CD14-positive monocyte (primary cell): ENCODE measurements around the gene SLC30A5. TPM values are rescaled to one million over a fixed set of nuclear protein-coding genes. Genes with fewer than 3 reads are reported as not detected.

Experiments used
- DNase-seq, 3 donors: peaks; one replicate each; pipeline ENCODE4 v3.0.0-alpha.2; 2011 to 2022
- H2AFZ ChIP-seq: 2 replicates; pipeline ENCODE4 v1.6.0; 2012; ENCODE audit warnings: mild to moderate bottlenecking, low read depth, low read length, inconsistent platforms; ENCODE audit not compliant: insufficient read depth, poor library complexity, severe bottlenecking
- H3K27ac ChIP-seq, 2 donors: 1 replicate in 1 of 2; 2 replicates in 1 of 2; pipeline ENCODE4 v1.5.1; 2012 to 2013; ENCODE audit warnings: low read length in 2 of 2, control low read depth in 1 of 2, inconsistent platforms in 1 of 2, low read depth in 1 of 2, mild to moderate bottlenecking in 1 of 2
- H3K27me3 ChIP-seq, 2 donors: one replicate each; pipeline versions ENCODE4 v1.6.0 to v1.6.1; 2011 to 2013; ENCODE audit warnings: low read length in 2 of 2; ENCODE audit not compliant: control insufficient read depth in 2 of 2, insufficient read depth in 2 of 2
- H3K36me3 ChIP-seq, 2 donors: replicated peaks in 1 of 2; 1 replicate in 1 of 2; 2 replicates in 1 of 2; pipeline versions ENCODE4 v1.5.1 to v1.6.1; 2012 to 2013; ENCODE audit warnings: low read length in 2 of 2, control low read depth in 1 of 2, inconsistent platforms in 1 of 2, mild to moderate bottlenecking in 1 of 2; ENCODE audit not compliant: insufficient read depth in 2 of 2, control insufficient read depth in 1 of 2
- H3K4me1 ChIP-seq, 2 donors: 1 replicate in 1 of 2; 2 replicates in 1 of 2; pipeline versions ENCODE4 v1.5.1 to v1.6.1; 2012 to 2013; ENCODE audit warnings: low read length in 2 of 2, control low read depth in 1 of 2, inconsistent platforms in 1 of 2, mild to moderate bottlenecking in 1 of 2, moderate library complexity in 1 of 2; ENCODE audit not compliant: insufficient read depth in 2 of 2, control insufficient read depth in 1 of 2
- H3K4me2 ChIP-seq: replicated peaks from 2 replicates; pipeline ENCODE3; 2012; ENCODE audit warnings: low read length, moderate library complexity, mild to moderate bottlenecking; ENCODE audit not compliant: poor library complexity, severe bottlenecking; ENCODE audit errors: extremely low read depth
- H3K4me3 ChIP-seq, 3 experiments: fragments of 200-600 bp in 1 of 3; sonication (generic) in 1 of 3; replicated peaks in 1 of 3; 1 replicate in 2 of 3; 2 replicates in 1 of 3; pipeline ENCODE4 v1.5.1; 2011 to 2013; ENCODE audit warnings: low read length in 3 of 3, mild to moderate bottlenecking in 3 of 3, control low read depth in 2 of 3, low read depth in 2 of 3, inconsistent platforms in 1 of 3, moderate library complexity in 1 of 3
- H3K79me2 ChIP-seq: 2 replicates; pipeline ENCODE4 v1.6.0; 2012; ENCODE audit warnings: mild to moderate bottlenecking, control low read depth, inconsistent platforms, low read length, moderate library complexity; ENCODE audit not compliant: insufficient read depth
- H3K9ac ChIP-seq: 2 replicates; pipeline ENCODE4 v1.6.0; 2017; ENCODE audit warnings: low read length, mild to moderate bottlenecking; ENCODE audit not compliant: insufficient read depth, poor library complexity, severe bottlenecking
- H3K9me3 ChIP-seq, 2 donors: replicated peaks in 1 of 2; 1 replicate in 1 of 2; 2 replicates in 1 of 2; pipeline versions ENCODE4 v1.5.1 to v1.6.1; 2012 to 2013; ENCODE audit warnings: low read length in 2 of 2, control low read depth in 1 of 2; ENCODE audit not compliant: control insufficient read depth in 1 of 2, insufficient read depth in 1 of 2
- H4K20me1 ChIP-seq: 2 replicates; pipeline ENCODE4 v1.6.0; 2012; ENCODE audit warnings: mild to moderate bottlenecking, low read length, control low read depth, moderate library complexity; ENCODE audit not compliant: insufficient read depth
- H3K27ac Mint-ChIP-seq, 7 donors: one replicate each; pipeline ENCODE4 v1.8.0; 2020; ENCODE audit warnings: mild to moderate bottlenecking in 7 of 7, mixed read lengths in 7 of 7, moderate library complexity in 6 of 7, inconsistent platforms in 2 of 7
- H3K27me3 Mint-ChIP-seq, 3 donors: one replicate each; pipeline ENCODE4 v1.8.0; 2021 to 2022; ENCODE audit warnings: low read depth in 3 of 3, mild to moderate bottlenecking in 3 of 3, mixed read lengths in 3 of 3, moderate library complexity in 3 of 3, inconsistent platforms in 1 of 3
- H3K36me3 Mint-ChIP-seq, 2 donors: one replicate each; pipeline ENCODE4 v1.8.0; 2020; ENCODE audit warnings: mixed read lengths in 2 of 2, inconsistent platforms in 1 of 2, mild to moderate bottlenecking in 1 of 2
- H3K4me1 Mint-ChIP-seq: one replicate; pipeline ENCODE4 v1.8.0; 2020; ENCODE audit warnings: mild to moderate bottlenecking, mixed read lengths
- H3K4me3 Mint-ChIP-seq, 2 donors: one replicate each; pipeline ENCODE4 v1.8.0; 2020; ENCODE audit warnings: mild to moderate bottlenecking in 2 of 2, mixed read lengths in 2 of 2, moderate library complexity in 1 of 2
- H3K9me3 Mint-ChIP-seq, 7 donors: one replicate each; pipeline ENCODE4 v1.8.0; 2020 to 2022; ENCODE audit warnings: mixed read lengths in 7 of 7, mild to moderate bottlenecking in 6 of 7, moderate library complexity in 6 of 7, inconsistent platforms in 2 of 7
- WGBS: methylation state at CpG from one replicate; pipeline ENCODE4 v1.1.5; 2013; ENCODE audit warnings: missing lambda C conversion rate; ENCODE audit not compliant: insufficient coverage; 5-methylcytosine and 5-hydroxymethylcytosine counted together
- intact Hi-C, 2 donors: fragments of 100-400 bp; cut with micrococcal nuclease; formaldehyde crosslinking; loops; one replicate each; pipeline versions ENCODE4 v1.15.0 to v1.15.1; 2023
- polyA plus RNA-seq, 3 donors: library from polyadenylated mRNA; depleted of rRNA in 1 of 3; unstranded in 2 of 3; stranded (reverse) in 1 of 3; fragments of 300-500 nt in 2 of 3; fragments of >200 nt in 1 of 3; fragmentation: Illumina TruSeq in 2 of 3; gene quantifications; 1 replicate in 2 of 3; 2 replicates in 1 of 3; pipeline ENCODE4 v1.2.3, GENCODE V29; 2012 to 2021
- TF ChIP-seq, protein P1 (sequence below): fragments of 200-600 bp; IDR thresholded peaks from one replicate; pipeline ENCODE4 v1.8.0; 2022; ENCODE audit warnings: antibody characterized with exemption, mild to moderate bottlenecking

Gene SLC30A5
- polyA plus RNA-seq, 3 donors = 12.6 to 28.2 (median 27.0) TPM

DNA sequence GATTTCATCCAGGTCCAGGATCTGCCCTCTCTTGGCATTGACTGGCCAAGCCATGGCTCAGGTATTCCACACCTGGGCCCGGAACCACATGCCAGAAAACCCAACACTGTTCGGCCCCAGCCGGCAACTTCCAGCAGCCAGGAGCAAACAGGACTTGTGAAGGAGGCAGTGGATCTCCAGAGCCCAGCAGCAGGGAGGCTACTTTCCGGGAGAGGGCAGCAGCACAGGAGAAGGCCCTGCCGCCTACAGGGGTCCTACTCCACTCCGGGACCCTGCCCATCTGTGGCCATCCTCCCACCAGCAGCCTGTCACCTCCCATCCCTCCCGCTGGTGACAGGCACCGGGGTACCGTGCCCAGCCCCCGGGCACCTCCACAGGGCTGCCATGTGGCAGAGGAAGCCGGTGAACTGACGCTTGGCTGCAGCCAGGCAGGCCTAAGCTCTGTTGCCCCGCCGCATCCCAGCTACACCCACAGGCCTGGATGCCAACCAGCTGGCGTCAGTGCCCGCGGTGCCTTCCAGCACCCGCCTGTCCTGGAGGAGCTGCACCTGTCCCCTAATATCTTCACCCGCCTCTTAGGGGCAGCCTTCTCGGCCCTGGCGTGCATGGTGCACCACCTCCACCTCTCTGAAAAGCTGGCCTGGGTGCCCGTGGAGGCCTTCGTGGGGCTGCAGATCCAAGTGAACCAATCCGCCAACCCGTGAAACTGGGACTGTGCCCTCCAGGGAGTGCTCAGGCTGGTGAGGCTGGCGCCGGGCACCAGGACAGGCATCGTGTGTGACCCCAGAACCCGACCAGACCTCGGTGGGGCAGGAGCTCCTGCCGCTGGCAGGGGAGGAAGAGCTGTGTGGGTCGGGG, 18.9 kb upstream of the SLC30A5 start:
- intact Hi-C loops = no loop called here

DNA sequence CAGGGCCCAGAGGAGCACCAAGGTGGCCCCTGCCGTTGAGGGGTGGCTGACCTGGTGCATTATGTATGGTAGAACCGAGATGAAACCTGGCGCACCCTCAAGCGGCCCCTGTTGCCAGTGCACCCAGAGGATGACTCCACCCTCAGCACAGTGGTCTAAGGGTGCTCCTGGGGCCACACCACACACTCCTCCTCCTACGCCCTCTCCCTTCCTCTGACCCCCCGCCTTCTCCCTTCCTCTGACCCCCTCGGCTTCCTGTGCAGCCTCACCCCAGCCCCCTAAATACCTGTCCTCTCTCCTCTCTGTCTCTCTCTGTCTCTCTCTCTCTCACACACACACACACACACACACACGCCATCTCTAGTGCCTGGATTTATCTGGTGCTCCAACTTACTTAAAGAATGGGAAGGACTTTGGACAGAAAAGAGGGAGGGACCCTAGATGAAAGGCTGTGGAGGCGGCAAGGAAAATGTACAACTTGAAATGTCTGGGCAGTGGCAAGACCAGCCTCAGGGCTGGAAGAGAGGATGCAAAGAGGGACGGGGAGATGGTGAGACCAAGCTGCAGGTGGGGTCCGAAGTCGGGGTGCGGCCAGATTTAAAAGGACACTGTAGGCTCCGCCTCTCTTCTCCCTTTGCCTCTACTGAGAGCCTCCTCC, 18.2 kb upstream of the SLC30A5 start:
- no peak overlapping the region for H3K27ac Mint-ChIP-seq
- no peaks in the 10 kb centered on the region for H3K27me3 ChIP-seq
- no peak overlapping the region for H3K4me3 ChIP-seq
- H3K9me3 ChIP-seq = no peaks in the 10 kb centered on the region
- H3K4me2 ChIP-seq = no peak overlapping the region
- no peak overlapping the region for H3K27ac ChIP-seq
- WGBS = 84% methylated on average over 7 of the region's 14 CpGs
- no peaks in the 10 kb centered on the region for H3K36me3 Mint-ChIP-seq
- no peak for DNase-seq
- TF ChIP-seq, protein P1, sequence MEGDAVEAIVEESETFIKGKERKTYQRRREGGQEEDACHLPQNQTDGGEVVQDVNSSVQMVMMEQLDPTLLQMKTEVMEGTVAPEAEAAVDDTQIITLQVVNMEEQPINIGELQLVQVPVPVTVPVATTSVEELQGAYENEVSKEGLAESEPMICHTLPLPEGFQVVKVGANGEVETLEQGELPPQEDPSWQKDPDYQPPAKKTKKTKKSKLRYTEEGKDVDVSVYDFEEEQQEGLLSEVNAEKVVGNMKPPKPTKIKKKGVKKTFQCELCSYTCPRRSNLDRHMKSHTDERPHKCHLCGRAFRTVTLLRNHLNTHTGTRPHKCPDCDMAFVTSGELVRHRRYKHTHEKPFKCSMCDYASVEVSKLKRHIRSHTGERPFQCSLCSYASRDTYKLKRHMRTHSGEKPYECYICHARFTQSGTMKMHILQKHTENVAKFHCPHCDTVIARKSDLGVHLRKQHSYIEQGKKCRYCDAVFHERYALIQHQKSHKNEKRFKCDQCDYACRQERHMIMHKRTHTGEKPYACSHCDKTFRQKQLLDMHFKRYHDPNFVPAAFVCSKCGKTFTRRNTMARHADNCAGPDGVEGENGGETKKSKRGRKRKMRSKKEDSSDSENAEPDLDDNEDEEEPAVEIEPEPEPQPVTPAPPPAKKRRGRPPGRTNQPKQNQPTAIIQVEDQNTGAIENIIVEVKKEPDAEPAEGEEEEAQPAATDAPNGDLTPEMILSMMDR = no peak
- peak overlapping the region; percentile 6 for H2AFZ ChIP-seq
- peaks cover 2% of the 10 kb centered on the region for H3K4me1 Mint-ChIP-seq
- no peaks in the 10 kb centered on the region for H4K20me1 ChIP-seq
- intact Hi-C loops = no loop called here
- peaks cover 0 to 1% (median 1%) of the 10 kb centered on the region in 3 donors for H3K27me3 Mint-ChIP-seq
- H3K9me3 Mint-ChIP-seq = peaks cover 0 to 1% (median 0%) of the 10 kb centered on the region in 7 donors
- H3K79me2 ChIP-seq = no peaks in the 10 kb centered on the region
- no peak overlapping the region for H3K4me3 Mint-ChIP-seq
- no peak overlapping the region for H3K9ac ChIP-seq
- no peaks in the 10 kb centered on the region for H3K4me1 ChIP-seq
- no peaks in the 10 kb centered on the region for H3K36me3 ChIP-seq

More for the DNA sequence above, 18.9 kb upstream of the SLC30A5 start:
- Histone ChIP-seq H3K4me2 (no peak overlapping the region), H4K20me1 (no peaks in the 10 kb centered on the region), H3K4me3 (no peak overlapping the region), H3K27me3 (no peaks in the 10 kb centered on the region), H3K4me1 (no peaks in the 10 kb centered on the region), H2AFZ (no peak overlapping the region), H3K9me3 (no peaks in the 10 kb centered on the region), H3K79me2 (no peaks in the 10 kb centered on the region), H3K9ac (no peak overlapping the region), H3K36me3 (no peaks in the 10 kb centered on the region), H3K27ac (no peak overlapping the region)
- H3K27me3 Mint-ChIP-seq = peaks cover 0 to 1% (median 1%) of the 10 kb centered on the region in 3 donors
- H3K4me3 Mint-ChIP-seq = no peak overlapping the region
- no peak for DNase-seq
- TF ChIP-seq, protein P1 = no peak
- peaks cover 0 to 2% (median 0%) of the 10 kb centered on the region in 7 donors for H3K9me3 Mint-ChIP-seq
- H3K36me3 Mint-ChIP-seq = no peaks in the 10 kb centered on the region
- 98% methylated on average over 30 of the region's 32 CpGs for WGBS
- peaks cover 2% of the 10 kb centered on the region for H3K4me1 Mint-ChIP-seq
- peak overlapping the region in 1 of 7 donors; percentile 7 for H3K27ac Mint-ChIP-seq
